Smooth muscle cell (in vitro differentiated cells): ENCODE measurements around the gene JCAD. TPM values are rescaled to one million over a fixed set of nuclear protein-coding genes. Genes with fewer than 3 reads are reported as not detected.

Experiments used
- DNase-seq: peaks from one replicate; lab custom pipeline; 2025; ENCODE audit not compliant: unreplicated experiment; lab: John Stamatoyannopoulos, UW
- H2AFZ ChIP-seq: fragments of 200-600 bp; sonication (generic); 2 replicates; pipeline ENCODE4 v1.6.0; 2016; ENCODE audit warnings: antibody characterized with exemption, low read depth, mild to moderate bottlenecking
- H3F3A ChIP-seq: fragments of 200-600 bp; sonication (generic); 2 replicates; pipeline ENCODE4 v1.6.0; 2017; ENCODE audit warnings: antibody characterized with exemption, low read depth
- H3K27ac ChIP-seq: fragments of 200-600 bp; sonication (generic); 2 replicates; pipeline ENCODE4 v1.5.1; 2016; ENCODE audit warnings: low read depth, mild to moderate bottlenecking
- H3K27me3 ChIP-seq: fragments of 200-600 bp; sonication (generic); 2 replicates; pipeline ENCODE4 v1.6.1; 2016; ENCODE audit warnings: low read depth, mild to moderate bottlenecking
- H3K36me3 ChIP-seq: fragments of 200-600 bp; sonication (generic); 2 replicates; pipeline ENCODE4 v1.5.1; 2016; ENCODE audit warnings: low read depth
- H3K4me1 ChIP-seq: fragments of 200-600 bp; sonication (generic); 2 replicates; pipeline ENCODE4 v1.5.1; 2016; ENCODE audit warnings: low read depth
- H3K4me2 ChIP-seq: fragments of 200-600 bp; sonication (generic); 2 replicates; pipeline ENCODE4 v1.6.0; 2016; ENCODE audit warnings: mild to moderate bottlenecking
- H3K4me3 ChIP-seq: fragments of 200-600 bp; sonication (generic); 2 replicates; pipeline ENCODE4 v1.5.1; 2016; ENCODE audit warnings: mild to moderate bottlenecking
- H3K79me2 ChIP-seq: fragments of 200-600 bp; sonication (generic); 2 replicates; pipeline ENCODE4 v1.6.0; 2016; ENCODE audit warnings: low read depth, mild to moderate bottlenecking
- H3K9ac ChIP-seq: fragments of 200-600 bp; sonication (generic); 2 replicates; pipeline ENCODE4 v1.6.0; 2016; ENCODE audit warnings: low read depth
- H3K9me3 ChIP-seq: fragments of 200-600 bp; sonication (generic); replicated peaks from 2 replicates; pipeline ENCODE4 v1.5.1; 2016; ENCODE audit warnings: low read depth
- H4K20me1 ChIP-seq: fragments of 200-600 bp; sonication (generic); 2 replicates; pipeline ENCODE4 v1.6.0; 2016; ENCODE audit warnings: low read depth
- CTCF ChIP-seq: fragments of 200-600 bp; sonication (generic); IDR thresholded peaks from 2 replicates; pipeline ENCODE4 v1.5.1; 2017; ENCODE audit warnings: borderline replicate concordance, mild to moderate bottlenecking, antibody characterized with exemption; ENCODE audit not compliant: insufficient read depth, poor library complexity, severe bottlenecking
- WGBS: methylation state at CpG from one replicate; pipeline ENCODE4 v1.1.7; 2016; ENCODE audit warnings: low lambda C conversion rate; 5-methylcytosine and 5-hydroxymethylcytosine counted together
- polyA plus RNA-seq: library from polyadenylated mRNA; unstranded; fragments of >200 nt; fragmentation: Nextera tagmentation; extraction: Ambion mirVana; gene quantifications from 2 replicates; pipeline ENCODE4 v1.2.1, GENCODE V29; 2016
- total RNA-seq: library from RNA; depleted of rRNA; stranded (reverse); fragments of >200 nt; gene quantifications from 2 replicates; pipeline ENCODE4 v1.2.3, GENCODE V29; 2014

The JCAD gene
- total and polyA plus RNA-seq, 2 experiments from 2014 or later: 7.5 to 7.8 TPM

GRCh38 chr10:29987471-29987870 lies 71.9 kb downstream of the JCAD start:
- Histone ChIP-seq H3K9ac (no peak overlapping the region), H3K27me3 (no peaks in the 10 kb centered on the region), H3K36me3 (no peaks in the 10 kb centered on the region), H2AFZ (no peak overlapping the region), H3K9me3 (no peaks in the 10 kb centered on the region), H3K4me2 (peak overlapping the region; percentile 1), H3K4me3 (no peak overlapping the region), H3K4me1 (no peaks in the 10 kb centered on the region), H4K20me1 (no peaks in the 10 kb centered on the region), H3K27ac (no peak overlapping the region), H3K79me2 (no peaks in the 10 kb centered on the region), H3F3A (peaks cover 10% of the 10 kb centered on the region)
- WGBS: 15% methylated on average over 4 of the region's 4 CpGs
- no peak for TF ChIP-seq CTCF
- no peak for DNase-seq

GRCh38 chr10:29982997-29983648 lies 76.3 kb downstream of the JCAD start:
- DNase-seq: no peak
- Histone ChIP-seq H3K9me3 (no peaks in the 10 kb centered on the region), H3K27ac (no peak overlapping the region), H3K27me3 (no peaks in the 10 kb centered on the region), H3F3A (peaks cover 4% of the 10 kb centered on the region), H3K79me2 (no peaks in the 10 kb centered on the region), H3K36me3 (no peaks in the 10 kb centered on the region), H3K4me1 (no peaks in the 10 kb centered on the region), H3K4me2 (no peak overlapping the region), H3K4me3 (no peak overlapping the region), H2AFZ (no peak overlapping the region), H4K20me1 (no peaks in the 10 kb centered on the region), H3K9ac (no peak overlapping the region)
- WGBS: 98% methylated on average over 2 of the region's 2 CpGs
- no peak for TF ChIP-seq CTCF

DNA sequence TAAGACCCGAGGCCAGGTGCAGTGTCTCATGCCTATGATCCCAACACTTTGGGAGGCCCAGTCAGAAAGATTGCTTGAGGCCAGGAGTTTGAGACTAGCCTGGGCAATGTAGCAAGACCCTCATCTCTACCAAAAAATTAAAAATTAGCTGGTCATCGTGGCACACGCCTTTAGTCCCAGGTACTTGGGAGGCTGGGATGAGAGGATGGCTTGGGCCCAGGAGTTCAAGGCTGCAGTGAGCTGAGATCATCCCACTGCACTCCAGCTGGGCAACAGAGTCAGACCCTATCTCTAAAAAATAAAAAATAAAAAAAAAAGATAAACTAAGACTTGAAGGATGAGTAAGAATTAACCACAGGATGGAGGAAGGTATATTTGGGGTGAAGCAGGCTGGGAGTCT lies 77.9 kb downstream of the JCAD start:
- 96% methylated on average over 3 of the region's 3 CpGs for WGBS
- no peaks in the 10 kb centered on the region for H3K4me1 ChIP-seq

More for the DNA sequence above, 77.9 kb downstream of the JCAD start:
- no peaks in the 10 kb centered on the region for H3F3A ChIP-seq
- TF ChIP-seq CTCF: no peak
- no peak overlapping the region for H3K27ac ChIP-seq
- H3K4me3 ChIP-seq: no peak overlapping the region
- H3K36me3 ChIP-seq: no peaks in the 10 kb centered on the region
- no peaks in the 10 kb centered on the region for H3K79me2 ChIP-seq
- H3K4me2 ChIP-seq: no peak overlapping the region
- no peaks in the 10 kb centered on the region for H4K20me1 ChIP-seq
- no peaks in the 10 kb centered on the region for H3K27me3 ChIP-seq
- DNase-seq: no peak
- no peaks in the 10 kb centered on the region for H3K9me3 ChIP-seq
- no peak overlapping the region for H3K9ac ChIP-seq
- H2AFZ ChIP-seq: no peak overlapping the region
